ENCODE results near the gene TRIM44.
"Not testable (repeated sequence)": the region's sequence is repeated elsewhere in the genome, so short reads cannot be mapped to it uniquely, and the experiment has no call there.

The TRIM44 gene

DNA sequence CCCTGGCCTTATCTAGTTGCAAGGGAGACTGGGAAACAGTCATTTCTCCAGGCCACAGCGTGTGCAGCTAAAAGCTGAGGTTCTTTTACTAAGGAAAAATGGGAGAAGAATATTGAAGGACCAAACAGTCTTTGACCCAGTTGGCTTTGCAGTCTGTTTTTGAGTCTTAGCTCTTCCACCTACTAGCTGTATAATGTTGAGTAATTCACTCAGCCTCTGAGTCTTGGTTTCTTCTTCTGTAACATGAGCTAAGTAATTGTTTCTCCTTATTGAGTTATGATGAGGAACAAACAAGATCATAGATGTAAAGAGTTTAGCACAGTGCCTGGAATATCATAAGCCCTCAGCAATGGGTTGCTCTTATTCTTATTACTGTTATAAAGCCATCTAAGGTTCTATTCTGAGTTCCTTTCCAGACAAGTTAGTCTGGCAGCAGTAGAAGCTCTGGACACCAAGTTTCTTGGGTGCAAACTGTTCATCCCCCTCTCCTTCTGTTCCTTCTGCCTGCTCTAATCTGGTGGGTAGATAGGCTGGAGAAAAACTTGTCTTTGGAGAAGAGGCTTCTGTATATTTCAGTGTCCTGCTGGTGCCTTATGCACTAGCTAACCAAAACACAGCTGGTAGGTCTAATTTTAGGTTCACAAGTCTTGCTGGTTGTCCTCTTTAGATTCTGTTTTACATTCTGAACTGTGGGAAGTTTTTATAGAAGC is 13.5 kb downstream of the TRIM44 start:
- DNase-seq: no peak

DNA sequence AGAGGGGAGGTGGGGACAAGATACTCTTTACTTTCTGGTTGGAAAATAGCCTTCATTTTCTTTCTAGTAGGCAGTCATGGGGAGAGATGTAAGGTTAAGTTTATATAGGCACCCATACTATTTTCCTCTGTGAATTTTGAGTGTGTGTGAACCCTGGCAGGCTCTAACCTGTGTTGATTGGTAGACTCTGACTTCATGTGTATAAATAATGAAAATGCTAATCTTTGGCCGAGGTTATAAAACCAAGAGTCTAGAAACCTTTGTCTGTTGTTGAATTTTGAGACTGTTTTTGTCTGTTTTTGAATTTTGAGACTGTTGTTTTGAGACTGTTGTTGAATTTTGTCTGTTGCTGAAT is 14.0 kb downstream of the TRIM44 start:
- no peak for DNase-seq

DNA sequence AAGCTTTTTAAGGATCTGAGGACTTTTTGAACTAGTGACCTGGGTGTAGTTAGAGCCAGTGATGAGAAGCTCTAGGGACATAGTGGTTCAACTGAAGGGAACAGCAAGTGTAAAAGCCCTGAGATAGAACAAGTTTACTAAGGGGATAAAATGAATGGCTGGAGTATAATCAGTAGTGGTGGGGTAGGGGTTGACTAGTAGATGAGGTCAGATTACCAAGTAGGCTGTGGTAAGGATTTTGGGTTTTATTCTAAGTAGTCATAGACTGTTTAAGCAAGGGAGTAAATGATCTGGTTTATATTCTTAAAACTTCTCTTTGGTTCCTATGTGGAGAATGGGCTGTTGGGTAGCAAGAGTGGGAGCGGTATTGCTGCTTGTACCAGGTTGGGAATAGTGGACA is 15.3 kb downstream of the TRIM44 start:
- no peak for DNase-seq

DNA sequence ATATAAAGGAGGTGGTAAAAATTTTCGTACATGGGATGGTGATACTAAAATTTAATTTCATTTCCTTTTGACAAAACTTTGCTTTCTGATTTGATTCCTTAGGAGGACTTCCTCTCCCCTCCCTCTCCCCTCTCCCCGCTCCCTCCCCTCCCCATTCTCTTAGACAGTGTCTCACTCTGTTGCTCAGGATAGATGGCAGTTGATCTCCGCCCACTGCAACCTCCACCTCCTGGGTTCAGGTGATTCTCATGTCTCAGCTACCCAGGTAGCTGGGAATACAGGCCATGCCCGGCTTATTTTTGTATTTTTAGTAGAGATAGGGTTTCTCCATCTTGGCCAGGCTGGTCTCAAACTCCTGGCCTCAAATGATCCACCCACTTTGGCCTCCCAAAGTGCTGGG is 15.9 kb downstream of the TRIM44 start:
- no peak for DNase-seq

DNA sequence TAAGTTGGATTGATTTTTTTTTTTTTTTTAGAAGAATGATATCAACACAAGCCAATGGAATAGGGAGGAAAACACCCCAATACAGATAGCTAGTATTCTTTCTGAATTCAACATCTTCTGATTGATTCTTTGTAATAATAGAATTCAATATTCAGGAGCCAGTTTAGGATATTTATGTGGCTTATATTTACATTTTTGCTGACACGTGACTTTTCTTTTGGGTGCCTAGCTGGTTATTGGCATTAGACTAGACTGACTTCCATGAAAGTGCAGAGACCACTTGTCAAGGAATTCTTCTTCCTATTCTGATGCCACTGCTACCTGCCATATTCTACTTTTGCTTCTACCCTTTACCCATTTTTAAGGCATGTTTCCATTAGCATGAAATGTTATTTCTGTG is 16.4 kb downstream of the TRIM44 start:
- DNase-seq: no peak

DNA sequence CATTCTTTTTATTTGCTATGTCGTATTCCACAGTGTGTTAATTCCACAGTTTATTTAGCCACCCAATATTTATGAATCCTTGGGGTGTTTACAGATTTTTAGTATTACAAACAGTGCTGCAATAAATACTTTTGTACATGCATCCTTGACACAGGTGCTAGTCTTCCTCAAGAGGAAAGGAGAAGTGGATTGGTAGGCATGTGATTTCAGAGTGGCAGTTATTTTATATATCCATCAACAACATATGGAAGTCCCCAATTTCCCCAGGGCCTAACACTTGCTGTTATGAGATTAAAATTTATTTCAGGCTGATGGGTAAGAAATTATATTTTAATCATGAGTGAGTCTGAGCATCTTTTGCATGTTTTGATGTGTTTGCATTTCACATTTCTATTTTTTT is 17.9 kb downstream of the TRIM44 start:
- no peak for DNase-seq

DNA sequence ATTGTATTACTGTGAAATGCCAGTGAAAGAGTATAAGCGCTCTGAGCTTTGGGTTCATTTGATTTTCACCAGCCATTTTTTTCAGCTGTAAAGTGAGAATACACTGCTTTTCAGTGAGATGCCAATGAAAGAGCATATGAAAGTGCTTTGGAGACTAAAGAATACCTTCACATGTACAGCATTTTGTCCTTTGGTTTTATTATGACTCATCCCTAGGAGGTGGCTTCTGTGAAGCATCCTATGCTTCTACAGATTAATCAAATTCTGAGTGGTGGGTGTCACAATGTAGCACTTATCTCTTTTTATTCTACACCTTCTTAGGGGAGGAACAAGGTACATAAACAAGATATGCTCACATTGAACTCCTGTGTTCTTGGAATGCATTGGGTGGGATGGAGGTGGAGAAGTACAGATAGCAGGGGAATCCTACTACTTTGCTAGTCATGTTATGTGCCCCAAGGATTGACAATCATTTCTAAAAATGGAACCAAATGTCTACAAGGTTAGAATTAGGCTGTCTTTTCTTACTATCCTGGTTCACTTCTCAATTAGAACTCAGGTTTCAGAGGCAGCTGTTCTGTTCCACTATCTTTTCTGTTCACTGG is 18.7 kb downstream of the TRIM44 start:
- no peak for DNase-seq

DNA sequence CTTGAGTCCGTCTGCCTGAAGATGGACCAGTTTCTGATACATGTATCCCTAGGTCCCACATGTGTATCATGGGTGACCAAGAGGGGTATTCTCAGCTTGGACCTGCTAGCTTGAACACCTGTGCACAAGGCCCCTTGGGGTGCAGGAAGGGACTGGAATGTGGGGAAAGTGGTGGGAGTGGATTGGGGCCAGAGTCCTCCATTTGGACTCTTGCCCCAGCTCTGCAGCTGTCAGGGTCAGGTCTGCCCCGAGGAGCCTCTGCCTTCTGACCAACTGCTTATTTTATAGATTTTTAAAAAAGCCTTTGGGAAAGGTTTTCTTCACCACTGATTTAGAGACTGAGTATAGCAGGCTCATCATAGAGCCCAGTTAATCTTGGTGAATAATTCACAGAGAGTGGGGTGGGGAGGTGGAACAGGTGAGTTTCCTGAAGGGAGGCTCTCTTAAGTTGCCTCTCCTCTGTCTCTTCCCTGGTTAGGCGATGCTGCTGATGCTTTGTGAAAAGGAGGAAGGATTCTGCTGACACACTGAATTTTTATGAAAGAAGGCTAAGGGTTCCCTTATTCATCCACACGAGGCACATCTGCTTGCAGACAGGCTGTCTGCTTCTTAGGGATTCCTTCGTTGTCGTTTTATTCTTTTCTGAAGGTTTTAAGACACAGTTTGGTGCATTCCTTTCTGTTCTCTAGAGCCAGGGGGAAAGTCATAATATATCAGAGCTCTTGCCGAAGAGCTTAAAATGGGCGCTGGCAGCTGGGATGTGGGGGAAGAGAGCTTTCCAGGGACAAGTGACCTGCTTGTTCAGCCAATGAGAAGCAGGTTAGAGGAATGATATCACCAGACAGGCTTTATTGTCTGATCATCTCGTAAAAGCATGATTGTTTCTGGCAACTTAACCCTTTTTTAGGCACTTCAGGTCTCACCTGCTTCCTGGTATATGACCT is 19.9 kb downstream of the TRIM44 start:
- peak; percentile 27 for DNase-seq

DNA sequence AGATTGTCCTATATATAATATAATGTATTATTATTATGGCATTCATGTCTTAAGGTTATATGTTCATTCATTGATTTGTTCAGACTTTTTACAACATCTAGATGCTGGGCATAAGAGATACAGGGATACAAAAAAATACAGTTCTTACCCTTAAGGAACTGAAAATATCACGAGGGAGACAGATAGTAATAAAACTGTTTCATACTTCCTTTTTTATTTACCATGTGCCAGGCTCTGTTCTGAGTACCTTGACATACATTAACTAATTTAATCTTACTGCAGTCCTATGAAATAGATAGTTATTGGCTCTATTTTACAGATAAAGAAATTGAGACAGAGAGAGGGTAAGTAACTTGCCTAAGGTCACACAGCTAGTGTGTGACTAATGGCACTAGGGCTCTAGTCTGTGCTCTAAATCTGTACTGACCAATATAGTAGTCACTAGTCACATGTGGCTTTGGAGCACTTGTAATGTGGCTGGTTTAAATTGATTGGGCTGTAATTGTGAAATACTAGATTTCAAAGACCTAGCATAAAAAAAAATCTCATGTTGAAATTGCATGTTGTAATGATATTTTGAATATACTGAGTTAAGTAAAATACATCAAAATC is 21.3 kb downstream of the TRIM44 start:
- no peak for DNase-seq

DNA sequence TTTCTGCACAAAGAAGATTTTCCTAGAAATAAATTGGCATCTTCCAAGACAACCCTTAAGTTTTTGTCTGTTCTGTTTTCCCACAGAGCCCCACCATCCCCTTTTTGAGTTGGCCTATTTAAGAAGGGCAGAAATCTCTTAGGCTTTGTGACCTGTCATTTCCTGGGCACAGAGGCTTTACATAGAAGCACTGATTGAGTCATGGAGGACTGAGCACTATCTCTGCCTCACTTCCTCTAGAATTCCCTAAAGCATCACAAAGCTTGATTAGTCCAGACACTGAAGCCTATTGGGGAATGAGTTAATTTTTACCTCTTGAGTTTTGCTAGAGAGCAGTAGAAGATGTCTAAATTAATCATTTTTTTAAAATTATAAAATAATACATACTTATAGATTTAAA is 25.4 kb downstream of the TRIM44 start:
- no peak for DNase-seq

DNA sequence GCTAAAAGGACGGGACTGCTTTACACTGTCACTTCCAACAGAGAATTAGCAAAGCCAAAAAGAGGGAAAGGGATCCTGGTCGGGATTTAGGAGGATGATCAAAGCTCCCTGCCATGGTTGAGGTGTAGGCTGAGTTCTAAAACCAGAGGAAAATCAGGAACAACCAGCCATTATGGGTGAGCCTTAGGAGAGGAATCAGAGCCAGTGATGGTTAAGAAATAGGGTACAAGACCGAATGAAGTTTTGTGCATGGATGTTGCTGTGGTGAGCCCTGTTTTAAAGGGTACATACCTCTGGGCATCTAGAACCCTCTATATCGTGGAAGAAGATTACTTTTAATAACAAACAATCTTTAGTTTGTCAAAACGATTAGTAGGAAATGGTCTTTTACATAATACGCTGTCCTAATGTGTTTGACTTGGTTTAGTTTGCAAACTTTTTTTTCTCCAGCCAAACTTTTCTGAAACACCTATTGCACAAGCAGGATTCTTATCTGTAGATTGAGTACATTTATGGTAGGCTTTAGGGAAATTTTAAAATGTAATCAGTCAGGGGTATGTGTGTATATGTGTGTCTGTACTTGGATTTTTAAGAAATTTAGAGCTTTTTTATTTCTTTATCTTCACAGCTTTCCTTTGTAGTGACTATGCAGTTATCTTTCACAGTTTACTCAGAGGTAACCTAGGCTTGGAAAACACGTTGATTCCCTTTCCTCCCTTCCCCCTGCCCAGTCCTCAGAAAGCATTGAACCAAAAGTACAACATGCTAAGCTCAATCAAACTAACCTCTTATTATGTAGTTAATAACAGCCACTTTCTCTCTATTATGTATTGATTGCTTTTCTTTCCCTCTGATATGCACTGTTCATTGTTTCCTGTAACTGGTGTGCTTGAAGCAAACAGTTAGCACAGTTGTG is 26.8 kb downstream of the TRIM44 start:
- no peak for DNase-seq

DNA sequence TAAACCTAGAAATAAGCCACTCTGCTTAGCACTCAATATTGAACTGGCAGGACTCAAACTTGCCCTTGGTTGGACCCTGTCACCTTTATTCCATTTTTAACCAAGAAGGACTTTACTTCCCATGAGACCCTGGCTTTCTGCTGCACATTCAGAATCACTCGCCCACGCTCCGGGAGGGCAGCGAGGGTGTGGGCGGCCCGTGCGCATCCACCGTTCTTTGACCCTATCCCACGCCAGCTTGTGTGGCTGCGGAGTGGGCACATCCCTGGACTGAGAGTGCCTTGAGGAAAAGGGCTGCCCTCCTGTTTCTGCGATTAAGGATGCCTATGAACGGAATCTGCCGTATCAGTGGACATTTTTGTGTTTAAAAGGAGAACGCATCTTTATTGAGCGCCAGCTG is 39.6 kb downstream of the TRIM44 start:
- no peak for DNase-seq

DNA sequence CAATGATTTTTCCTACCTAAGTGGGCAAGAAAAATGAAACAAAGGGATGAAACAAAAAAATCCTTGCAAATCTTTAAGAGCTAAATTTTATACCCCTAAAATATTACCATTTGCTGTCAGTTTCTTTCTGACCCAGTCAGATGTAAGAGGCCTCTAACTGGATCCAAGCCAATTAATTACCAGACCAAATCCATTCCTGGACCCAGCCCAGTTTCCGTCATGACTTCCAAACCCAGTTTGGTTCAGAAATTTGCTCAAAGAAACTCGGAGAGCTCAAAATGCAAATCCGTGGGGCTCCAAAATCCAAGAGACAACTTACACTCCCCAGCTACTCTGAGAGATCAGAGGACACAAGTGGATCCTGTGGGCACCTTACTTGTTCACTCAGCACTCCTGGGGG is 46.8 kb downstream of the TRIM44 start:
- no peak for DNase-seq

DNA sequence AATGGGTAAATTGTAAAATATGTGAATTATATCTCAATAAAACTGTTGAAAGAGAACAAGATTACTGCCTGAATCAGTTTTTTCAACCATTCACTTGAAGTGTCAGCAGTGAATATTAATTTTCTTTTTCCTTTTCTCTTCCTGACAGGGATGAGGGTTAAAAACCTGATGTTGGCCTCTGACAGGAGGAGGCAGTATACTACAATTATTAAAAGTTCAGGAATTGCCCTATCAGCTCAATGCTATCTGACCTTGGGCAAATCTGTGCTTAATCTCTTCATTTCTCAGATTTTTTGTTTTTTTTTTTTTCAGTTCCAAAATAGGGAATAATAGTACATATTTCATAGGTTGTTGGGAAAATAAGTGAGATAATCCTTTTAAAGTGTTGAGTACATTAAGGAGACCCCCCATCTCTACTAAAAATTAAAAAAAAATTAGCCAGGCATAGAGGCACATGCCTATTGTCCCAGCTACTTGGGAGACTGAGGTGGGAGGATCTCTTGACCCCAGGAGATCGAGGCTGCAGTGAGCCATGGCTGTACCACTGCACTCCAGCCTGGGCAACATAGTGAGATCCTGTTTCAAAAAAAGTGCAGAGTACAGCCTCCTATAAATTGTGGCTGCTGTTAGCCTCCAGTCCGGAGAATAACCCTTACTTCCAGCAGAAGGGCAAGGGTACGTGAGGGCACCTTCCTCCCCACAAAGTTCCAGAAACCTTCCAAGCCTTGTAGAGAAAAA is 48.8 kb downstream of the TRIM44 start:
- peak; percentile 0 for DNase-seq

DNA sequence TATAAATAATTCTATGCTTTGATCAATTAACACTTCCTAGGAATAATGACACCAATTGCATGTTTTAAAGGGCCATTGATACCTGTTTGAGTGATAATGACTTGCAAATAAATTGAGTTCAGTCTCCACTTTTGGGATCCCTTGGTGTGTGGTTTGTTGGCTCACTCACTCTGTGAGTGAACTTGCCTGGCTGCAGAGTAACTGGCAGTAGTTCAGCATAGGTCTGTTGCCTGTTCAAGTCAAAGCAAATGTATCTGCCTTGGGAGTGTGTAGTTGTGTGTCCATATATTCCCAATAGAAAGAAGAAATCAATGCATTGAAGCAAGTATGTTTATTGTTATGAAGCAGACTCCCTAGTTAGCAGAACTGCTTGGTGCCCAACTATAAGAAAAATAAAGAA is 49.3 kb downstream of the TRIM44 start:
- DNase-seq: no peak

DNA sequence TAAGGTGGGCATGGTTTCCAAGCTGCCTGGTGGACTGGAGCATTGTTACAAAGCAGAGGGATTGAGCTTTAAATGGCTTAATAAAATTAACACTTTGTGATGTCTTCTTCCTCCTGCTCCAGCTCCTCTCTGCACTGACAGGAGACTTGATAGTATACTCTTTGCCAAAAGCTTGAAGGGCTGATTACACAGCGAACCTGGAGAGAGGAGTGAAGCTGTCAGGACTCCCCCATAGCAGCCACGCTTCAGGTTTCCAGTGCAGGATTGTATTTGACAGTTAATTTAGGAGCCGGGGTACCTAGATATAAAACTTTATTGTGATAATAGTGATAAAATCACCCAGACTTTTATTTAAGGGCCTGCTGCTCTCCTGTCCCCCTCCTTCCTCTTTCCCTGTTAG is 50.0 kb downstream of the TRIM44 start:
- DNase-seq: no peak

DNA sequence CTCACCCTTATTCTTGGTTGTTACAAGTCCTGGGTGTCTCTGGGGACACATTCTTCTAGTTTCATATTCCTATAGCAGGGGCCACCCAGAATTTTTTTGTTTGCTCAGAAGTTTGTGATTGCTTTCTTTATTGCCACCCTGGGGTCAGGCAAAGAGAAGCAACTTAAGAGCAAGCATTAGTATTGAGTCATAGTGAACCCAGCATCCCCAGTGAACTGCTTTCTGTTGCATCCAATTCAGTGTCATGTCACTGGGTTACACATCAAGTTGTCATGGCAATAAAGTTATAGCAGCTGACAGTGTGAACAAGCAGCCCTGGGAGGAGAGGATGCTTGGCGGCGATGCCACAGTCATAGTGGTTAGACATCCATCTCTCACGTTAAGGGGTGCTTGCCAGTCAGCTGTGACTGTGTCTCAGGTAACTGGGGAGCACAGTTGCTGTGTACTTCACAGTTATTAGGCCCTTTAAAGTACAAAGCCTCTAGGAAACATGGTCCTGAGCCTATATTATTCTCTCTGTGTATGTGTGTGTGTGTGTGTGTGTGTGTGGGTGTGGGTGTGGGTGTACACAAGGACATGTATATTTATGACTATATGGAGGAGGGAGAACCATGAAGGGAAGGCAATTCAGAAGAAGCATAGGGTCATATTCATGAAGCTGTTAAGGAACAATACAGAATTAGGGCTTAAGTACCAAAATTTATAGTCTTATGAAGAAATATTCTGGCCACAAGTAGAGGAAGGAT is 52.5 kb downstream of the TRIM44 start:
- DNase-seq: no peak

DNA sequence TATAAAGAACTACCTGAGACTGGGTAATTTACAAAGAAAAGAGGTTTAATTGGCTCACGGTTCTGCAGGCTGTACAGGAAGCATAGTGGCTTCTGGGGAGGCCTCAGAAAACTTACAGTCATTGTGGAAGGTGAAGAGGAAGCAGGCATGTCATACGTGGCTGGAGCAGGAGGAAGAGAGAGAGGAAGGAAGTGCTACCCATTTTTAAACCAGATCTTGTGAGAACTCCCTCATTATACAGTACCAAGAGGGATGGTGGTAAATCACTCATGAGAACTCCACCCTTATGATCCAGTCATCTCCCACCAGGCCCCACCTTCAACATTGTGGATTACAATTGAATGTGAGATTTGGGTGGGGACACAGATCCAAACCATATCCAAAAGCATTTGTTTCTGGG is 53.1 kb downstream of the TRIM44 start:
- not testable (repeated sequence) for DNase-seq

DNA sequence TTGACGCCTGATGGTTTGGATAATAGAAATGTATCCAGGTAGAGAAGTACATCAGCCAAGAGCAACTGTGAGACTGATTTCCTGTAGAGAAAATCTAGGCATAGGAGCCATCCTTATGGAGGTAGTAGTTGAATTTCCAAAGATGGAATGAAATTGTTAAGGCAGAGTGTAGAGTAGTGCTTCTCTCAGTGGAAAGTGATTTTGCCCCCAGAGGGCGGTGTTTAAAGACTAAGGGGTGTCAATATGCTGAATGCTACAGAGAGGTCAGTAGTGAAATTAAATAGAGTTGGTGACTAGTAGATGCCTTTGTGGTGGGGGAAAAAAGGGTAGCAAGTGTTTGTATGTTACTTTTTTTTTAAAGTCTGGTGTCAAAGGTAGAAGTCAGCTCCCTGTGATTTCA is 54.5 kb downstream of the TRIM44 start:
- no peak for DNase-seq

DNA sequence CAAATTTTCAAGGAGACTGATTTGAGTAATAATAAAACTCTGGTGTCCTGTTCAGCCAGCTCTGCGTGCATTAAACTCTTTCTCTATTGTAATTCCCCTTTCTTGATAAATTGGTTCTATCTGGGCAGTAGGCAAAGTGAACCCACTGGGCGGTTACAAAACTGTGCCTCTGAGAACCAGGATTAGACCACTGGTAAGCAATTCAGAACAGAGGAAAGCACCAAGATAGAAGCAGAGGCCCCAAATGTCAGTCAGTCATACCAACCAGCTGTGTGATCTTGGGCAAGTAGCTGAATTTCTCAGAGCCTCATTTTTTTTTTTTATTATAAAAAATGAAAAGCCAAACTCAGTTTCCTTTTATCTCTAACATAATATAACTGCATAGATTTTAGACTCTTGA is 54.9 kb downstream of the TRIM44 start:
- DNase-seq: no peak

Data from NCI-H1694 (cell line).